Putamen (tissue), 1 donor: ENCODE results near the gene ADI1.
"Not testable (repeated sequence)": the region's sequence is repeated elsewhere in the genome, so short reads cannot be mapped to it uniquely, and the experiment has no call there.

Experiments
- DNase-seq: peaks from one replicate; pipeline ENCODE4 v3.0.0-alpha.2; 2016; ENCODE audit warnings: low spot score

ADI1 gene

DNA sequence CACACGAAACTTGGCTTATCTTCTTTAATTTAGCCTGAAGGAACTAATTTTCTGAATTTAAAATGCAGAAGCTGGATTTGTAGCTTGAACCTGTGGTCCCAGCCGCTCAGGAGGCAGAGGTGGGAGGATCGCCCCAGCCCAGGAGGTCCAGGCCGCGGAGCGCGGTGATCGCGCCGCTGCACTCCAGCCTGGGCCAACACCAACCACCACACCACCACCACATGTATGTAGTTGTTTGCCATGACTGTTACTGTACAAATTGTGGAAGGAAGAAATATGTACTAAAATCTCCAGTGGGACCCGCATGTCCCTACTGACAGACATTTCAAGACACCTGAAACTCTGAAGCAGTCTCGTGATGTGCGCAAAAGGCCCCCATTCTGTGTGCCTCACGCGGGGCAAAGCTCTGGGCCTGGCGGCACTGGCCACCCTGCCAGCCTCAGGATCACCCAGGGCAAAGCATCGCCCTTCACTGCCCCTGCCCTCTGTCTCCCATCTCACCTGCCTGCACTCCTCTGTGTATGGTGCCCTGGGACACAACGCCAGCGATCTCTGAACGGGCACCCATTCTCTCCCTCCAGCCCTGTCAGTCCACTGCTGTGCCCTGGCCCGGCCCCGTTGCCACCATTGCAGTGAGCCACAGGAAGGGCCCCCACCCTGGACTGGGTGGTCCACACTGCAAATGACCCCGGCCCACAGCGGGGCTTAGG lies 10.1 kb upstream of the ADI1 start:
- DNase-seq, result no peak

DNA sequence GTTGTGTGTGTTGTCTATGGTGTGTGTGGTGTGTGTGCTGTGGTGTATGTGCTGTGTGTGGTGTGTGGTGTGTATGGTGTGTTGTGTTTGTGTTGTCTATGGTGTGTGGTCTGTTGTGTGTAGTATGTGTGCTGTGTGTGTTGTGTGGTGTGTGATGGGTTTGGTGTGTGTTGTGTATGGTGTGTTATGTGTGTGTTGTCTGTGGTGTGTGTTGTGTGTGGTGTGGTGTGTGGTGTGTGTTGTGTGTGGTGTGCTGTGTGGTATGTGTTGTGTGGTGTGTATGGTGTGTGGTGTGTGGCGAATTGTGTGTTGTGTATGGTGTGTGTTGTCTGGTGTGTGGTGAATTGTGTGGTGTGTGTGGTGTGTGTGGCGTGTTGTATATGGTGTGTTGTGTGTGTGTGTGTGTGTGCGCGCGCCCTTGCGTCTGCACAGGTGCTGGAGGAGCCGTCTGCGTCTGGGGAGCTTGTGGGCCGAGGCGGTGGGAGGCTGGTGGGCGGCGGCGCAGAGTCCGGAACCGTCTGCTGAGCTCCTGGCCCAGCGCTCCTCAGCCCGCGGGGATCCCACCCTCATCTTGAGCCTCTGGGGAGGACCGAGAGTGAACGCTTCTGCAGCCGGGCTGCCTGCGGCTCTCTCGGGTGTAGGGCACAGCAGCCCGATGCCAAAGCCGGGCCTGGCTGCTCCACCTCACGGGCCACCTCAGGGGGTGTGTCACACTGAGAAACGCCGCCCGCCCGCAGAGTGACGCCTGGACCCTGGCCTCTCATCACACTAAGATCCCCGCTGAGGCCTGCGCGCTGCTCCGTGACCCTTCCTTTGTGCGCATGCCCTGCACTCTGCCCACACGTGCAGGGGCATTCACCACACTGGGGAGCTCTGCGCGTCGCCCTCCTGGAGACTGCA lies 8.8 kb upstream of the ADI1 start:
- DNase-seq, result no peak

DNA sequence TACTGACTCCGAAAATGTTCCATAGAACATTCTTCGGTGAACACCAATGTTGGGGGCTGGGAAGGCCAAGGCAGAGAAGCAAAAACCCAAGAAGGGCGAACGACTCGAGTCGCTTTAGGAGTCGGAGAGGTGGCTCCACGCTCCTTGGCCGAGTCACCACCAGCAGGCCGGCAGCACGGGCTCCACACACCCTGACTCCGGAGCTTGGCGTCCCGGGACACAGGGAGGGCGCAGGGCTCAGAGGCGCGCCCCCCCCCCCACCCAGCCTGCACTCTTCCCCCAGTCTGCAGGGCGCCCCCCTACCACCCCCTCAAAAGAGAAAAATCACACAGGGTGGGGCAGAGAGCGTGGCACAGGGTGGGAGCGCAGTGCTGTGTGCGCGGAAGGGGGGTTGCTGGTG lies 7.5 kb upstream of the ADI1 start:
- no peak for DNase-seq

DNA sequence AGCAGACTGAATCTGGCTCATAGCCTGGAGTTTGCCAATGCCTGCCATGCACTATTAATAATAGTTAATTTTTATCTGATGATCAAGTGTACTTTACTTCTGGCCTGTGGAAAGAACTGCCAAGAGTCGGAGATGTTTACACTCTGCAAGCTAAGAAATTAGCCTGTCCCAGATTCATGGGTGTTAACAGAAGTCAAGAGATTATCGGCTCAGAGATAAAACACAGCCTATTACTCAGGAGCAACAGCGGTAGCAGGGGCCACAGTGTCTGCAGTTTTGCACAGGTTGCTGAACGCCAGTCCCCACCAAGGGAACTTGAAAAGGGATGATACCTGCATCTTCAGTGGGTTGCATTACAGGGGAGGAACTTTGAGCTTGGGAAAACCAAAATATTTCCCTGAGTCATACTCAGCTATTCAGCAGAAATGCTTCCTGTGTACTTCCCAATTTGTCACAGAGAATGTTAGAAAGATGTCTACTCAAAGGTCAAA lies 4.3 kb upstream of the ADI1 start:
- DNase-seq, result no peak

DNA sequence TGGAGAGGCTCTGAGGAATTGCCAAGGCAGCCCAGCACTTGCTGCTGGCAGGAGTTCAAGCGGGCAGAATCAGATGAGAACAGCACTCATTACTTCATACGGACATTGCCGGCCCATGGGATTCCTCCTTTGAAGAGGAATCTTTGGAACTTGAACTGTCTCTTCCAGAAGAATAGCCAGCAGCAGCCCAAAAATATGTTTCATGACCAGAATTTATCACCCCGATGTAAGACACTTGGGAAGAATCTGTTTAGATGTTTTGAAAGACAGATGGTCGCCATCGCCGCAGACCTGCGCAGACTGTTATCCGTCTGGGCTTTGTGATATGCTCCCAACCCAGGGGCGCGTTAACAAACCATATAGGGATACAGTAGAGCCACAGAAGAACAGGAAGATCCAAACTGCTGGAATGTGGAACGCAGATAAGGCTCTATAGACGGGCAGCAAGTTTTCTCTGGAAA lies 3.7 kb upstream of the ADI1 start:
- no peak for DNase-seq

DNA sequence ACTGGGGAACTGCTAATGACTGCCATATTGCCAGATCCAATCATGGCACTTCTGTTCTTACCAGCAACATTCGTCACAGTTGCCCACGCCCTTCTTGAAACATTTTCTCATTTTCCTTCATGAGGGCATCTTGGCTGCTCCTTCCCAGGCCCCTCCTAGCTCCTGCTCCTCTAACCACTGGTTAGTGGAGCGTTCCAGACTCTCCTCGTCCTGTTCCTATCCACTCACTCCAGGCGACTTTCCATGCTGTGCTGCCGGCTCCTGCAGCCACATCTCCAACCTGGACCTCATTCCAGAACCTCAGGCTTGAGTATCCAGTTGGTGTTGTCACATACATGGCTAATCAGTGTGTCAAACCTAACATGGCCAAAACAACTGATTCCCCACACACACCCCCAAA lies 1.3 kb upstream of the ADI1 start:
- no peak for DNase-seq

DNA sequence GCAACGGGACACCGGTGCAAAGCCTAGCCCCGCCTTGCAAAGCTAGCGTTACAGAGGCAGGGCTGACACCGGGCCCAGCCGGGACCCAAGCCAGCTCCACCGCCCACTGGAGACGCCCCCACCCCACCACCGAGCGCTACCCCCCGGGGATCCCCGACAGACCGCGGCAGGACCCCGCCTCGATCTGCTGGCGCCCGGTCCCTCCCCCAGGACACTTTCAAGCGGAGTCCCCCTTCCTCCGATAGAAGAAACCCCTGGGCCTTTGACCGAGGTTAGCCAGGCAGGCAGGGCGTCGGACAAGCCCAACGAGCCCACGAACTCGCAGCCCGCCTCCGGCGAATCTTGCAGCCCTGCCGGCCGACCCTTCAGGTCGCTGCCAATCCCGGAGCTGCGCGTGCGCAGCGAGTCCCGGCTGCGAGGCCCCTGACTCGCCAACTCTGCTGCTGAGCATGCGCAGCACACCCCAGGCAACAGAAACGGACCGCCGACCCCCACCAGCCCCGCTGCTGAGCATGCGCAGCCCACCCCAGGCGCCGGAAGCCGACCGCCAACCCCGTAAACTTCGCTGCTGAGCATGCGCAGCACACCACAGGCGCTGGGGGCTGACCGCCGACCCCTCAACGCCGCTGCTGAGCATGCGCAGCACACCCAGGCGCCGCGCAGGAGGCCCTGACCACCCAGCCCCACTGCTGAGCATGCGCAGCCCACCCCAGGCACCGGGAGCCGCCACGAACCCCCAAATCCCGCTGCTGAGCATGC lies 656 bp downstream of the ADI1 start:
- peak; percentile 97 for DNase-seq

DNA sequence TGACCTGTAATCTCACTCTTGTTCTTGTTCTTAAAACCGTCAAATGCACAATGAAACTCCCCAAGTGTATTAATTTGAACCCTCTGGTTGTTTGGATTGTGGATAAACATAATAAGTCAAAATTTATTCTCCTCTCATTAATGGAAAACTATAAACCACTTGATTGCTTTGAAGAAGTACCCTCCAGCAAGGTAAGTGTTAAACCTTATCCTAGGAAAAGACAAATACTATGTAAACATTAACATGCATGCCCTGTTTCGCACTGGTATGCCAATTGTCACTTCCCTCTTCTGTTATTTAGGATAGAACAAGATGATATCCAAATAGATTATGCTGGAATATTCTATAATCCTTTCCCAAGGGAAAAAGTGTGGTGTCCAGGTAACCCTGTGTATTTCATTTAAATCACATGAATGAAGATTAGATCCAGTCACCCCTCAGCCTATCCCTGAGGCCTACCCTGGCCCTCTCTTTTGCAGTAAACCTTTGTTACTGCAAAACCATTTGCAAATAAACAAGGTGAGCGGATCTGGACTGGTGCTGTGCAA lies 1.3 kb downstream of the ADI1 start:
- no peak for DNase-seq

DNA sequence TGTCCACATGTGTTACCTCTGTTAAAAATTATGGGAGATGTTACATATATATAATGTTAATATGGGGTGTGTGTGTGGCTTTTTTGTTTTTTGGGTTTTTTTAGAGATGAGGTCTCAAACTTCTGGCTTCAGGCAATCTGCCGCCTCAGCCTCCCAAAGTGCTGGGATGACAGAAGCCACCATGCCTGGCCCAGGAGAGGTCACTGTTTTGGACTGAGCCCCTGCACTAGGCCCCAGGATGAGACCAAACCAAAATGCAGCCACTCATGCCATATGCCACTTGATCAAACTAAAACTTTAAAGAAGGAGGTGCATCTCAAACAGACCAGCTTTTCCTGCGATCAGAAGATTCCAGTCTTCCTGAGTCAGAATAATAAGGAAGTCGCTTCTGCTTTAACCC lies 2.5 kb downstream of the ADI1 start:
- no peak for DNase-seq

DNA sequence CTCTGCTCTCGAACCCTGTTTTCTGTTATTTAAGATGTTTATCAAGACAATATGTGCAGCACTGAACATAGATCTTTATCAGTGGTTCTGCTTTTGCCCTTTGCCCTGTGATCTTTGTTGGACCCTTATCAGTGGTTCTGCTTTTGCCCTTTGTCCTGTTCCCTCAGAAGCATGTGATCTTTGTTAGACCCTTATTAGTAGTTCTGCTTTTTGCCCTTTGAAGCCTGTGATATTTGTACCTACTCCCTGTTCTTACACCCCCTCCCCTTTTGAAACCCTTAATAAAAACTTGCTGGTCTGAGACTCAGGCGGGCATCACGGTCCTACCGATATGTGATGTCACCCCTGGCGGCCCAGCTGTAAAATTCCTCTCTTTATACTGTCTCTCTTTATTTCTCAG lies 3.9 kb downstream of the ADI1 start:
- not testable (repeated sequence) for DNase-seq

DNA sequence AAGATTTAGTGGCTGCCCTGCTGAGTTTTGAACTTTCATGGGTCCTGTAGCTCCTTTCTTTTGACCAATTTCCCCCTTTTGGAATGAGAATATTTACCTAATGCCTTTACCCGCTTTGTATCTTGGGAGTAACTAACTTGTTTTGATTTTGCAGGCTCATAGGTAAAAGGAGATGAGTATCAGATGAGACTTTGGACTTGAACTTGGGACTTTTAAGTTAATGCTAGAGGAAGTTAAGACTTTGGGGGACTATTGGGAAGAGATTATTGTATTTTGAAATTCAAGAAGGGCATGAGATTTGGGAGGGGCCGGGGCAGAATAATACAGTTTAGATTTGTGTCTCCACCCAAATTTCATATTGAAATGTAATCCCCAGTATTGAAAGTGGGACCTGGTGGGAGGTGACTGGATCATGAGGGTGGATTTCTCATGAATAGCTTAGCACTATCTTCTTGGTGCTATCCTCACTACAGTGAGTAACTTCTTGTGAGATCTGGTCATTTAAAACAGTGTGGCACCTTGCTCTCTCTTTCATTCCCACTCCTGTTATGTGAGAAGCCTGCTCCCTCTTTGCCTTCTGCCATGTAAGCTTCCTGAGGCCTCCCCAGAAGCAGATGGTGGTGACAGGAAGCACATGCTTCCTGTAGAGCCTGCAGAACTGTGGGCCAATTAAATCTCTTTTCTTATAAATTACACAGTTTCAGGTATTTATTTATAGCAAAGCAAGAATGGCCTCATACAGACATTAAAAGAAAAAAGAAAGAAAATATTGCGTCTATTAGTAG lies 6.1 kb downstream of the ADI1 start:
- no peak for DNase-seq

DNA sequence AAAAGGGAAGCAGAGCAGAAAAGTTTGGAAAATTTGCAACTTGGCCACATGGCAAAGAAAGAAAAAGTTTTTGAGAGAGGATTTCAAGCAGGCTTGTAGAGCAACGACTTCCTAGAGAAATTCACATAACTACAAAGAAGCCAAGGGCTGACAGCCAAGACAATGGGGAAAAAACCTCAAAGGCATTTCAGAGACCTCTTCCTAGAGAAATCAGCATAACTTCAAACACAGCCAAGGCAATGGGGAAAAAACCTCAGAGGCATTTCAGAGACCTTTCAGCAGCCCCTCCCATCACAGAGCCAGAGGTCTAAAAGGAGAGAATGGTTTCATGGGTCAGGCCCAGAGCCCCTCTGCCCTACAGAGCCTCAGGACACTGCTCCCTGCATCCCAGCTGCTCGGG lies 7.2 kb downstream of the ADI1 start:
- DNase-seq, result no peak

DNA sequence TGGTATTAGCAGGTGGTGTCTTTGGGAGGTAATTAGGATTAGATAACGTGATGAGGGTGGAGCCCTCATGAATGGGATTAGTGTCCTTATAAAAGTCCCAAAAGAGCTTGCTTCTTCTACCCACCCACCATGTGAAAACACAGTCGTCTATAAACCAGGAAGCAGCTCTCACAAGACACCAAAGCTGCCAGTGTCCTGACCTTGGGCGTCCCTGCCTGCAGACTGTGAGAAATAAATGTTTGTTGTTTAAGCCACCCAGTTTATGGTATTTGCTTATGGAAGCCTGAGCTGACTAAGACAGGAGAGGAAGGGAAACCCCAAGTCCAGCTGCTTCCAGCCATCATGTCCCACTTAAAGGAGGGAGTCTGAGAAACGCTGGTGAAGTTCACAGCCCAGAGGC lies 13.6 kb downstream of the ADI1 start:
- DNase-seq, result no peak

DNA sequence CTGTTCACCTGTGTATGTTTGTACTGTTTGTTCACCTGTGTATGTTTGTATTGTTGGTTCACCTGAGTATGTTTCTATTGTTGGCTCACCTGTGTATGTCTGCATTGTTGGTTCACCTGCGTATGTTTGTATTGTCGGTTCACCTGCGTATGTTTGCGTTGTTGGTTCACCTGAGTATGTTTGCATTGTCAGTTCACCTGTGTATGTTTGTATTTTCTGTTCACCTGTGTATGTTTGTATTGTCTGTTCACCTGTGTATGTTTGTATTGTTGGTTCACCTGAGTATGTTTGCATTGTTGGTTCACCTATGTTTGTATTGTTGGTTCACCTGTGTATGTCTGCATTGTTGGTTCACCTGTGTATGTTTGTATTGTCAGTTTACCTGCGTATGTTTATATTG lies 14.6 kb downstream of the ADI1 start:
- DNase-seq, result no peak

DNA sequence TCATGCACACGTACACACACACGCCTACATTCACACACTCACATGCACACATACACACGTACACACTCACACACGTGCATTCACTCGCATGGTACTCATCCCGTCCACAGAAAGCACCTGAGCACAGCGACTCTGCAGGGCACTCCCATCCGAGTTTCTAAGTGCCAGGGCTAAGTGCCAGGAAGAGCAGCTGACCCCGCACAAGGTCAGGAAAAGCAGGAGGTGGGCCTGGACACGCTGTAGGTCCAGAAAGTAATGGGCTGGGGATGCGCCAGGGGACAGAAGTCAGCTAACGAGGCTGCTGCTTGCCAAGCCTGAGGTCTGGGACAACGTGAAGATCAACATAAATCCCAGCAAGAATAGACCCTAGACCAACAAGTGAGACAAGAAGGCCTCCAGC lies 15.8 kb downstream of the ADI1 start:
- no peak for DNase-seq

DNA sequence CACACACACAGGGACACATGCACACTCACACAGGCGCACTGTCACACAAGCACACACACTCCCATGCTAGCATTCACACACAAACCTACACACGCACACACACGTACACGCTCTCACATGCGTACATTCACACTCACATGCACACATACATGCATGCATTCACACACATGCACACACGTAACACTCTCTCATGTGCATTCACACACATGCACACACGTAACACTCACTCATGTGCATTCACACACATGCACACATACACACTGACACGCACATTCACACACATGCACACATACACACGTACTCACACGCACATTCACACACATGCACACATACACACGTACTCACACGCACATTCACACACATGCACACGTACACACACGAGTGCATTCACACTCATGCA lies 16.3 kb downstream of the ADI1 start:
- no peak for DNase-seq

DNA sequence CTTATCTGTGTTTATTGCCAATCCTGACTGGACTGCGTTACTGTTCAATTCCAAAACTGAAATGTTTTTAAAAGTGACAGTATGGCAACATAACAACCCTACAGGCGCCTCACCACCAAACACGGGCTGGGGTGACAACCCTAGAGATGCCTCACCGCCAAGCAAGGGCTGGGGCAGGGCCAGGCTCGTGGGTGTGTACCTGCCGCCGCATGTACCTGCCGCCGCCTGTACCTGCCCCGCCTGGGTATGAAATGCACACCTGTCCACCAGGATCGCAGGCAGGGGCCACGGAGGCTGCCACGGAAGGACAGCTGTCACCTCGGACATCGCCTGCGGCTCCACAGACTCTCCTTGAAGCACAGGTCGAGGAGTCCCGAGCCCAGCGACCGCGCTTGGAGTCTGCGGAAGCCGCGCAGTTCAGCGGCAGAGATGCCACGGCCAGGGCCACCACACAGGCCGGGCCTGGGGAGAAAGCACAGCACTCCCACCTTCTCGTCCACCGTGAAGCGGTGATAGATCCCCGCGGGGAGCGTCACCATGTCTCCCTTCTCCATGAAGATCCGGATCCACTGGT lies 18.9 kb downstream of the ADI1 start:
- DNase-seq, result no peak

DNA sequence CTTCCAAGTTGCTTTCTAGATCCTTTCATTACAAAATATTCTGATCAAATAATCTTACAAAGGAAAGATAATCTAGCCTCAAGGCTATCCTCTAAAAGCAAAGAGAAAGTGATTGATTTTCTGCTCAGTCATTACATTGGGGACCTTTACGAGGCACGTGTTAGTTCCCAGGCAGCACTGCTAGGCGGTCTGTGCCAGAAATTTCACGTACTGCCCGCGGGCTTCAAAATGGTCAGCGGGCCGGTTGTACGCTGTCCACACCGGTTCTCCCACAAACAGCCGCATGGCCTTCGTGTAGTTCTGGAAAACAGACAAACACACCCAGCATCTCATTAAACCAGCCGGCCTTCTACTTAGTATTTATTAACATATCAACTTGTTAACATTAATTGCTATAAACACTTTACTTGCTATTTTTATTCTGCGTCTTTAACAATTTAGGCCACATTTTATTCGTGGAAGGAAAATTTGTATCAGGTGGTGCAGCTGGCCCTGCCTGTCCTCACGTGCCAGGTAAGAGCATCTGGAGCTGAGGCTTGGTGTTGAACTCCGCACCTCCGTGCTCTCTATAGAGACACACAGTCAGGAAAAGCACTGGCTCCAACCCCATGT lies 20.4 kb downstream of the ADI1 start:
- DNase-seq, result no peak

DNA sequence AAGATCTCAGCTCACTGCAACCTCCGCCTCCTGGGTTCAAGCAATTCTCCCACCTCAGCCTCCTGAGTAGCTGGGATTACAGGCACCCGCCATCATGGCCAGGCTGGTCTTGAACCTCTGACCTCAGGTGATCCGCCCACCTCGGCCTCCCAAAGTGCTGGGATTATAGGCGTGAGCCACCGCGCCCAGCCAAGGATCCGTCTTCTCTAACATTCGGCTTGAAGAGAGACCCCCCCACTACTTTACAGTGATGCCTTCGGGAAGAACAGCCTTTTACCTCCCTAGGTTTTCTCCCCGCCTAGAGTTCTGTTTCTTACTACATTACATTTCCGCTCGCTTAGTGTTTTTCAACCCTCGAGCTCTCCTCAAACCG lies 22.6 kb downstream of the ADI1 start:
- not testable (repeated sequence) for DNase-seq

DNA sequence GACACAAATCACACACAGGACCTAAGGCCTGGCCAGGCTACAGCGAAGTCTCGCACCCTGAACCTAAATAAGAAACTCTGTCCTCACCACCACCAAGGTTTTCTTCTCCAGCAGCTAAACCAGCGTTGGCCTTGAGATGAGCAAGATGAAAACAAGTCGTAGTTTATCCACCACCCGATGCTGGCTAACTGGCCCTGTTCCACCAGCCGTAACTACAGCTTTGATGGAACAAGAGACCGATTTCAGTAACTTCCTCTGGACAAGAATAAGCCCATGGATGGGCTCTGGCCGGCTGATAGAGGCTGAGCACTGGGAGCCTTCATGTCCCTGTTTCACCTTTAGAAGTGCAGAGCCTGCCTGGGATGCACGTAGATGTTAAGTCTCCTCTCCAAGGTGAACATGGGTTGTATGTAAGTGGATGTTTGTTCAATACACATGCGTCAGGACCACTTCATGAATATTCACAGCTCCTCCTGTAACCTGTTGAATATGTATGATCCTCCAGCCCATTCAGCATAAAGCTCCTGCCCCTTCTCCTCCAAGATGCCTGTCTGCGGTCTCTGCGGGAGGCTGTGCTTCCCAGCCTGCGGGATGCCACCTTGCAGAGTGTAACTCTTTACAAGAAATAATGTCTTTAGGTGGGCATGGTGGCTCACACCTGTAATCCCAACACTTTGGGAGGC lies 24.2 kb downstream of the ADI1 start:
- no peak for DNase-seq
